Measurements from ENCODE around the gene AZU1.
"Not testable (repeated sequence)": the region's sequence is repeated elsewhere in the genome, so short reads cannot be mapped to it uniquely, and the experiment has no call there.

The AZU1 gene

DNA sequence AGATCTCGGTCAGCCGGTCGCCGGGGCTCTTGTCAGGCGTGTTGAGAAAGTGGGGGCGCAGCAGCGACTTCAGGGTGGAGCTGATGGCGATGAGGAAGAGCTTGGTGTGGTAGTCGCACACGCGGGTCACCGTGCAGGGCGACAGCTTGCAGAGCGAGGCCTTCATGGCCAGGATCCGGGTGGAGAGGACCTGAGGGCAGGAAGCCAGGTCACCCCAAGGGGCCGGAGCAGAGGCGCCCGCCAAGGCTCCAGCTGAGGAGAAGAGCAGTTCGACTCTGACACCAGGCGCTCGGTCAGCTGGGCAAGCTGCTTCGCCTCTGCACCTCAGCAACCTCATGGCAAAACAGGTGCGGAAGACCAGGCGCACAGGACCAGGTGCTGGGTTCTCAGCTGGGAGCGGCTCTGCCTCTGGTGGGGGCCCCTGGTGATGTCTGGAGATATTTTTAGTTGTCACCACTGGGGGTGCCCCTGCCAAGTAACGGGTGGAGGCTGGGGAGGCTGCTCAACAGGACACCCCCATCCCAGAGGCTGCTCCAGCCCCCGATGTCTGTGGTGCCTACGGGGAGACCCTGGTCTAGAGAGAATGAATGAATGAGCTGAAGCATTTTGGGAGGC, 47.7 kb downstream of the AZU1 start:
- DNase-seq = no peak

DNA sequence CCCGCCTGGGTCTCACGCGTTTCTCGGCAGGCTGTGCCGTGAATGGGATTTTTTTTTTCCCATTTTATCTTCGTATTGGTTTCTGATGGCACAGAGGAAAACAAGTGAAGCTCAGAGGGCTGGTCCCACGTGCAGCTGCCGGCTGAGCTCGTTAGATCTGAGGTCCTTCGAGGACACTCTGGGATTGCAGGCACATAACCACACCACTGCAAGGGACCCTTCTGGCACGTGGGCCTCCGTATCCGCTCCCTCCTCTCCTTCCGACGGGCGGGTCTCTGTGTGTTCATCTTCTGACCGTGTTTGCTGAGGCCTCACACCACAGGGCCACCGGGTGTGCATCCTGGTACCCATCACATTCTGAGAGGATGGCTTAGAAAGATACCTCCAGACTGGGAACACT, 48.5 kb downstream of the AZU1 start:
- no peak for DNase-seq

DNA sequence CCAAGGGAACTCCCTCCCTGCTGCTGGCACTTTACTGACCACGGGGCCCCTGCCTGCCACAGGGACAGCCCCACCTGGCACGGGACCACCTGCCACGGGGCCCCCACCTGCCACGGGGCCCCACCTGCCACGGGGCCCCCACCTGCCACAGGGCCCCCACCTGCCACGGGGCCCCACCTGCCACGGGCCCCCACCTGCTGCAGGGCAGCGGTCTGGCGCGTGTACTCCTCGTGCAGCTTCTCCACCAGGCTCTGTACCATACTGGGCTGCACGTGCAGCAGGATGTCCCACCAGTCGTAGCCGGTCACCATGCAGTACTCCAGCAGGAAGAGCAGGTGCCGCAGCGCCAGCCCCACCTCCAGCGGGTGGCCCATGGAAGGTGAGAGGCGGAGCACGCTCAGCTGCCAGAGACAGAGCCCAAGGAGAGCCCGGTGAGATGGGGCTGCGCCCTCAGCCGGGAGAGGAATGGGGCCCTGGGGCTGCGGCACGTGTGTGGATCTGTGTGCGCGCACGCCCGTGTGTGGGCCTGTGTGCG, 49.2 kb downstream of the AZU1 start:
- no peak for DNase-seq

DNA sequence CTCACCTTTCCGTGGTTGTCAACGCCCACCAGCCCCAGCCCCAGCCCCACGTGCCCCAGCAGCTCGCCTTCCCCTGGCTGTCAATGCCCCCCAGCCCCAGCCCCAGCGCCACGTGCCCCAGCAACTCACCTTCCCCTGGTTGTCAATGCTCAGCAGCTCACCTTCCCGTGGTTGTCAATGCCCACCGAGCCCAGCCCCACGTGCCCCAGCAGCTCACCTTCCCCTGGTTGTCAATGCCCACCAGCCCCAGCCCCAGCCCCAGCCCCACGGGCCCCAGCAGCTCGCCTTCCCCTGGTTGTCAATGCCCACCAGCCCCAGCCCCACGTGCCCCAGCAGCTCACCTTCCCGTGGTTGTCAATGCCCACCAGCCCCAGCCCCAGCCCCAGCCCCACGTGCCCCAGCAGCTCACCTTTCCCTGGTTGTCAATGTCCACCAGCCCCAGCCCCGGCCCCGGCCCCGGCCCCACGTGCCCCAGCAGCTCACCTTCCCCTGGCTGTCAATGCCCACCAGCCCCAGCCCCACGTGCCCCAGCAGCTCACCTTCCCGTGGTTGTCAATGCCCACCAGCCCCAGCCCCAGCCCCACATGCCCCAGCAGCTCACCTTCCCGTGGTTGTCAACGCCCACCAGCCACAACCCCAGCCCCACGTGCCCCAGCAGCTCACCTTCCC, 50.5 kb downstream of the AZU1 start:
- not testable (repeated sequence) for DNase-seq

DNA sequence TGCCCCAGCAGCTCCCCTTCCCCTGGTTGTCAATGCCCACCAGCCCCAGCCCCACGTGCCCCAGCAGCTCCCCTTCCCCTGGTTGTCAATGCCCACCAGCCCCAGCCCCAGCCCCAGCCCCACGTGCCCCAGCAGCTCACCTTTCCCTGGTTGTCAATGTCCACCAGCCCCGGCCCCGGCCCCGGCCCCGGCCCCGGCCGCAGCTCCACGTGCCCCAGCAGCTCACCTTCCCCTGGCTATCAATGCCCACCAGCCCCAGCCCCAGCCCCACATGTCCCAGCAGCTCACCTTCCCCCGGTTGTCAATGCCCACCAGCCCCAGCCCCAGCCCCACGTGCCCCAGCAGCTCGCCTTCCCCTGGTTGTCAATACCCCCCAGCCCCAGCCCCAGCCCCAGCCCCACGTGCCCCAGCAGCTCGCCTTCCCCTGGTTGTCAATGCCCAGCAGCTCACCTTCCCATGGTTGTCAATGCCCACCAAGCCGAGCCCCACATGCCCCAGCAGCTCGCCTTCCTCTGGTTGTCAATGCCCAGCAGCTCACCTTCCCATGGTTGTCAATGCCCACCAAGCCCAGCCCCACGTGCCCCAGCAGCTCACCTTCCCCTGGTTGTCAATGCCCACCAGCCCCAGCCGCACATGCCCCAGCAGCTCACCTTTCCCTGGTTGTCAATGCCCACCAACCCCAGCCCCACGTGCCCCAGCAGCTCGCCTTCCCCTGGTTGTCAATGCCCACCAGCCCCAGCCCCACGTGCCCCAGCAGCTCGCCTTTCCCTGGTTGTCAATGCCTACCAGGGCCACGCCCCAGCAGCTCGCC, 51.3 kb downstream of the AZU1 start:
- not testable (repeated sequence) for DNase-seq

DNA sequence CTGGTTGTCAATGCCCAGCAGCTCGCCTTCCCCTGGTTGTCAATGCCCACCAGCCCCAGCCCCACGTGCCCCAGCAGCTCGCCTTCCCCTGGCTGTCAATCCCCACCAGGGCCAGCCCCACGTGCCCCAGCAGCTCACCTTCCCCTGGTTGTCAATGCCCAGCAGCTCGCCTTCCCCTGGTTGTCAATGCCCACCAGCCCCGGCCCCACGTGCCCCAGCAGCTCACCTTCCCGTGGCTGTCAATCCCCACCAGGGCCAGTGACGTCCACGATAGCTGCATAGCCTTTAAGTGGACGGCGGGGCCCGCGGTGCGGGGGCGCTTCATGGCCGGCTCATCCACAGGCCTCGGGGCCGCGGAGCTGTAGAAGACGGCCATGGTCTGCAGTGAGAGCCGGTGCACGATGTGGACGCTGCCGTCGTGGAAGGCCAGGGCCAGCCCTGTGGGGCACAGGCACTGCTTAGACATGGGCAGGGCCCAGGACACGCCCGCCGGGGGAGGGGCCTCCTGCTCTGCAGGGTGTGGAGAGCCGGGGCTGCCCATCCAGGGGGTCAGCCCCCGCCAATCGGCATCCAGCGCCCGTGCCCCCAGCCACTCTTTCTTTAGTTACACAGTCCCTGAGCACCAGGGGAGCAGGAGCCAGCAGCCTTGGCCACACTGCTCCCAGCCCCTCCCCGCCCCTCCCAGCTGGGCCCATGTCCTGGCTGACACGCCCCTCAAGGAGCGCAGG, 52.2 kb downstream of the AZU1 start:
- DNase-seq = no peak
